Measurements from ENCODE around the gene C11orf98.

GRCh38 chr11:62713343-62713742, 48.3 kb upstream of the C11orf98 start:
- TF ChIP-seq, protein P1, sequence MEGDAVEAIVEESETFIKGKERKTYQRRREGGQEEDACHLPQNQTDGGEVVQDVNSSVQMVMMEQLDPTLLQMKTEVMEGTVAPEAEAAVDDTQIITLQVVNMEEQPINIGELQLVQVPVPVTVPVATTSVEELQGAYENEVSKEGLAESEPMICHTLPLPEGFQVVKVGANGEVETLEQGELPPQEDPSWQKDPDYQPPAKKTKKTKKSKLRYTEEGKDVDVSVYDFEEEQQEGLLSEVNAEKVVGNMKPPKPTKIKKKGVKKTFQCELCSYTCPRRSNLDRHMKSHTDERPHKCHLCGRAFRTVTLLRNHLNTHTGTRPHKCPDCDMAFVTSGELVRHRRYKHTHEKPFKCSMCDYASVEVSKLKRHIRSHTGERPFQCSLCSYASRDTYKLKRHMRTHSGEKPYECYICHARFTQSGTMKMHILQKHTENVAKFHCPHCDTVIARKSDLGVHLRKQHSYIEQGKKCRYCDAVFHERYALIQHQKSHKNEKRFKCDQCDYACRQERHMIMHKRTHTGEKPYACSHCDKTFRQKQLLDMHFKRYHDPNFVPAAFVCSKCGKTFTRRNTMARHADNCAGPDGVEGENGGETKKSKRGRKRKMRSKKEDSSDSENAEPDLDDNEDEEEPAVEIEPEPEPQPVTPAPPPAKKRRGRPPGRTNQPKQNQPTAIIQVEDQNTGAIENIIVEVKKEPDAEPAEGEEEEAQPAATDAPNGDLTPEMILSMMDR (IDR thresholded peaks at IDR 0.05): no peak
- peak in 1 of 2 donors; percentile 15 for TF ChIP-seq POLR2AphosphoS5 (IDR thresholded peaks at IDR 0.05)
